Esophagus squamous epithelium (tissue), 5 donors: ENCODE data around the gene AXIN1. TPM values are rescaled to one million over a fixed set of nuclear protein-coding genes. Genes with fewer than 3 reads are reported as not detected.
A peak's percentile ranks its signal among the peaks of the same experiment; 100 is the strongest.
"Not testable (repeated sequence)": the region's sequence is repeated elsewhere in the genome, so short reads cannot be mapped to it uniquely, and the experiment has no call there.

ENCODE experiments used
- DNase-seq: peaks from one replicate; lab custom pipeline; 2025; lab: John Stamatoyannopoulos, UW
- H3K27ac ChIP-seq, 4 donors: fragments of 200-600 bp; sonication (generic); one replicate each; pipeline ENCODE4 v1.5.1; 2016 to 2019; ENCODE audit warnings: mild to moderate bottlenecking in 1 of 4
- H3K27me3 ChIP-seq, 4 donors: fragments of 200-600 bp; sonication (generic); 1 replicate in 3 of 4; 2 replicates in 1 of 4; pipeline versions ENCODE4 v1.5.1 to v1.6.0; 2017 to 2021; ENCODE audit warnings: antibody characterized with exemption in 1 of 4
- H3K36me3 ChIP-seq, 3 donors: fragments of 200-600 bp; sonication (generic); one replicate each; pipeline ENCODE4 v1.5.1; 2016 to 2019
- H3K4me1 ChIP-seq, 3 donors: fragments of 200-600 bp; sonication (generic); one replicate each; pipeline ENCODE4 v1.5.1; 2017 to 2019
- H3K4me3 ChIP-seq, 4 donors: fragments of 200-600 bp; sonication (generic); 1 replicate in 3 of 4; 2 replicates in 1 of 4; pipeline ENCODE4 v1.5.1; 2016 to 2019; ENCODE audit warnings: mild to moderate bottlenecking in 2 of 4, moderate library complexity in 1 of 4
- H3K9me3 ChIP-seq, 3 donors: fragments of 200-600 bp; sonication (generic); one replicate each; pipeline ENCODE4 v1.5.1; 2016 to 2019
- POLR2A ChIP-seq, 4 donors: fragments of 450-650 bp; IDR thresholded peaks; one replicate each; pipeline ENCODE4 v1.6.1; 2017; ENCODE audit warnings: antibody characterized with exemption in 4 of 4, mild to moderate bottlenecking in 4 of 4, moderate library complexity in 3 of 4
- WGBS, 2 donors: methylation state at CpG; one replicate each; pipeline ENCODE4 v1.1.5; 2018; 5-methylcytosine and 5-hydroxymethylcytosine counted together
- intact Hi-C: fragments of 100-400 bp; cut with DNase I; formaldehyde crosslinking; loops from one replicate; pipeline ENCODE4 v1.15.0; 2022
- total RNA-seq, 4 donors: library from RNA; depleted of rRNA; stranded (reverse); fragments of >200 nt; gene quantifications; one replicate each; pipeline ENCODE4 v1.1.0, GENCODE V29; 2016
- TF ChIP-seq, protein P1 (sequence below), 6 experiments: fragments of 450-650 bp in 4 of 6; fragments of 200-600 bp in 2 of 6; sonication (generic) in 2 of 6; IDR thresholded peaks; one replicate each; pipeline ENCODE4 v1.5.1; 2016 to 2019; ENCODE audit warnings: antibody characterized with exemption in 6 of 6, mild to moderate bottlenecking in 4 of 6, moderate library complexity in 4 of 6
- donor health status: DM: yes; HTN: yes; CAD: no.

The AXIN1 gene
- total RNA-seq, 4 donors from 2014 or later, result 17.8 to 32.2 (median 22.2) TPM

DNA sequence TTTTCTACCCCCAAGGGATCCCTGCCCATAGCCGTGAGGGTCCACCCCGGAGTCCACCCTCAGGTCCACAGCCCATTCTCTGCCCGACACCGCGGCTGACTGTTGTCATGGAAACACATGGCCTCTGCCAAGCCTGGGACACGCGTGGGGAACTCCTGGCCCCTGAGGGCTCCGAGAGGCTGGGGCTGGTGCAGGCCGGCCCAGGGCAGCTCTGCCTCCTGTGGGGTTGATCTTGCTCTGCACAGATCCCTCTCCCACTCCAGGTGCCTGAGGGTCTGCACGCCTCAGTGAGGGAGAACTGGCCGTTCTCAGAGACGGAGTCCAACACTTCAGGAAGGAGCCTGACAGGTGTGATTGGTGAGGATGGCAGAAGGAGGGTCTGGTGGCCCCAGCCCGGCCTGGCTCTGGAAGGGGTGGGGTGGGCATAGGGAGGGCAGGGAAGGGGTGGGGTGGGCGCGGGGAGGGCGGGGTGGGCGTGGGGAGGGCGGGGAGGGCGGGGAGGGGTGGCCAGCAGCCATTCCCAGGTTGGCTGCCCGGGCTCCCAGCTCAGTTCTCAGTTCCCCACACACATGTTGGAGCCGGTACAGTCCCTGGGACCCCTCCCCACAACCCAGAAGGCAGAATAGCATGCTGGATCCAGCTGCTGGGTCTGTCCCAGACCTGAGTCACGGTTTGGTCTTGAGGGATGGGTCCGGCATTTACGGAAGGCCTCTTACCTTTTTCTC lies 11.4 kb upstream of the AXIN1 start:
- no peak for TF ChIP-seq POLR2A (IDR thresholded peaks at IDR 0.05)
- TF ChIP-seq, protein P1, sequence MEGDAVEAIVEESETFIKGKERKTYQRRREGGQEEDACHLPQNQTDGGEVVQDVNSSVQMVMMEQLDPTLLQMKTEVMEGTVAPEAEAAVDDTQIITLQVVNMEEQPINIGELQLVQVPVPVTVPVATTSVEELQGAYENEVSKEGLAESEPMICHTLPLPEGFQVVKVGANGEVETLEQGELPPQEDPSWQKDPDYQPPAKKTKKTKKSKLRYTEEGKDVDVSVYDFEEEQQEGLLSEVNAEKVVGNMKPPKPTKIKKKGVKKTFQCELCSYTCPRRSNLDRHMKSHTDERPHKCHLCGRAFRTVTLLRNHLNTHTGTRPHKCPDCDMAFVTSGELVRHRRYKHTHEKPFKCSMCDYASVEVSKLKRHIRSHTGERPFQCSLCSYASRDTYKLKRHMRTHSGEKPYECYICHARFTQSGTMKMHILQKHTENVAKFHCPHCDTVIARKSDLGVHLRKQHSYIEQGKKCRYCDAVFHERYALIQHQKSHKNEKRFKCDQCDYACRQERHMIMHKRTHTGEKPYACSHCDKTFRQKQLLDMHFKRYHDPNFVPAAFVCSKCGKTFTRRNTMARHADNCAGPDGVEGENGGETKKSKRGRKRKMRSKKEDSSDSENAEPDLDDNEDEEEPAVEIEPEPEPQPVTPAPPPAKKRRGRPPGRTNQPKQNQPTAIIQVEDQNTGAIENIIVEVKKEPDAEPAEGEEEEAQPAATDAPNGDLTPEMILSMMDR (IDR thresholded peaks at IDR 0.05), result no peak
- Histone ChIP-seq H3K9me3 (no peaks in the 10 kb centered on the region), H3K27ac (no peak overlapping the region), H3K4me3 (no peak overlapping the region), H3K27me3 (peaks cover 0 to 37% (median 0%) of the 10 kb centered on the region in 4 donors), H3K36me3 (peaks cover 11 to 32% (median 21%) of the 10 kb centered on the region in 3 donors), H3K4me1 (peaks cover 0 to 10% (median 7%) of the 10 kb centered on the region in 3 donors)
- no peak for DNase-seq
- intact Hi-C loops, result no loop called here
- WGBS, 2 donors, result 14 to 20% methylated on average over 3 to 11 of the region's 24 CpGs

DNA sequence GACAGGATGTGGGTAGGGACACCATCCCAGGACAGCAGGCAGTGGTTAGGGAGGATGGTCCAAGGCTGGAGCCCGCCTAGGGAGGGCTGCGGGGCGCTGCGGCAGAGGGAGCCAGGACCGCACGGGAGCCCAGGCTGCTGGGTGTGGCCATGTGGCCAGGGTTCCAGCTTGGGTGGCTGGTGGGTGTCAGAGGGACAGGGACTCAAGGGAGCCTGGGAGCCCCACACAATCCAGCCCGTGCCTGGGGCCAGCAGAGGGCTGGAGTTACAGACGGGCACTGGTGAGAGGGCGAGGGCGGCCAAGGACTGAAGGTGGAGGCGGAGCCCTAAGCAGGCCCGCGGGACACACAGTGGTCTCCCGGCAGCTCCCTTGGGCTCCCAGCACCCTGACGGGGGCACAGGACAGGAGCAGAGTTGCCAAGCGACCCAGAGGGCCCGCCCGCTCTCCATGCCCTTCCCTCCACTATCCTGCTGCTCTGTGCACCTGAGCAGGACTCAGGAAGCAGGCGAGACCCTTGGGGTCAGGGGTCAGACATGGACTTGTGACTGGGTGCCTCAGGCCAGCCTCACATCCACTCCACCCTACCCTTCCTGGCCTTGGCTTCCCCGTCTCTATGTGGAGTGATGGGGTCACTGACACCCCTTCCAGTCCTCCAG lies 10.7 kb upstream of the AXIN1 start:
- no peak for DNase-seq
- peaks cover 0 to 37% (median 0%) of the 10 kb centered on the region in 4 donors for H3K27me3 ChIP-seq
- TF ChIP-seq, protein P1 (IDR thresholded peaks at IDR 0.05), result no peak
- no peak for TF ChIP-seq POLR2A (IDR thresholded peaks at IDR 0.05)
- H3K4me1 ChIP-seq, result peaks cover 0 to 10% (median 7%) of the 10 kb centered on the region in 3 donors
- intact Hi-C loops, result no loop called here
- H3K4me3 ChIP-seq, result no peak overlapping the region
- peaks cover 7 to 25% (median 17%) of the 10 kb centered on the region in 3 donors for H3K36me3 ChIP-seq
- H3K9me3 ChIP-seq, result no peaks in the 10 kb centered on the region
- WGBS, 2 donors, result 59 to 72% methylated on average over 5 to 9 of the region's 20 CpGs
- H3K27ac ChIP-seq, result no peak overlapping the region

DNA sequence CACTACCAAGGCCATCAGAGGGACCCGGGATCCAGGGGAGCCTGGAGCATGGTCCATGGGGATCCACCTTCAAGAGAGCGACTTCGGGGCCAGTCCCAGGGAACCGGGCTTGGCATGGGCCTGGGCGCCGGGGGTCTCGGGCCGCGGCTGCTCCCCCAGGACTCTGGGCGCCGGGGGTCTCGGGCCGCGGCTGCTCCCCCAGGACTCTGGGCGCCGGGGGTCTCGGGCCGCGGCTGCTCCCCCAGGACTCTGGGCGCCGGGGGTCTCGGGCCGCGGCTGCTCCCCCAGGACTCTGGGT lies 10.1 kb upstream of the AXIN1 start:
- H3K9me3 ChIP-seq, intact Hi-C loops, DNase-seq, H3K4me3 ChIP-seq, H3K27ac ChIP-seq: not testable (repeated sequence)
- Histone ChIP-seq H3K36me3 (peaks cover 6 to 19% (median 11%) of the 10 kb centered on the region in 3 donors), H3K4me1 (peaks cover 0 to 10% (median 7%) of the 10 kb centered on the region in 3 donors), H3K27me3 (peaks cover 0 to 37% (median 0%) of the 10 kb centered on the region in 4 donors)
- no CpG with 5 or more reads among the region's 24 CpGs for WGBS, 2 donors

DNA sequence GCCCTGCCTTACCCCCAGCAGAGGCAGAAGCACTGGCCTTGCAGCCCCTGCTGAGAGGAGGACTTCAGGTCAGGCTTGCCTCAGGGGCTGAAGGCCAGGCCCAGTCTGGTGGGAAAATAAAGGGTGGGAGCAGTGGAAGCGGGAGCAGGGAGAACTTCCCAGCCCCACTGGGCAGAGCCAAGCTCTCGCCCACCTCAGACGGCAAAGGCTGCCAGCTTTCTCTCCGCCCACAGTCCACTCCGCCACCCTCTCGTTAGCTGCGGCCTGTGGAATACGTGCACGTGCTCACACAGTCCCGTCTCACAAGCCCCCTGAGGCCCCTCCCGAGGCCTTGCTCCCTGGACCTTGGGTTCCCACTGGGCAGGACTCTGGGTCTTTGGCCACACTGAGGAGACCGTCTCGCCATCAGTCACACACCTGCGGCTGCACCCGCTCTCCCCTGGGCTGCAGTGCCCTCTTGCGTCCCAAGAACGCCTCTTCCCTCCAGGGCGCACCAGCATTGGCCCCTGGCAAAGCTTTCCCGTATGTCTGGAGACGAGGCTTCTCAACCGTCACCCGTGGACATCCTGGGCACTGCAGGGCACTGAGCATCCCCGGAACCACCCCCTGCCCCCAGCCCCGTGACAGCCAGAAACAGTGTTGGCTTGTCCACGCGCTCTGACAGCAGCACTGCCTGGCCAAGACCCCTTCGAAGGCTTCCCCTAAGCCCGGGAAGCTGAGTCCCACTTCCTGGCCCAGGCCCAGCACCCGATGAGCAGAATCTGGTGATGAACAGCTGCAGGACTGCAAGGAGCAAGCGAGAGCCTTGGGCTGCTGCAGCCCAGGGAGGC lies 9.6 kb upstream of the AXIN1 start:
- Histone ChIP-seq H3K4me1 (peaks cover 0 to 10% (median 7%) of the 10 kb centered on the region in 3 donors), H3K9me3 (no peaks in the 10 kb centered on the region), H3K27me3 (peaks cover 0 to 37% (median 0%) of the 10 kb centered on the region in 4 donors), H3K36me3 (peaks cover under 1 to 14% (median 6%) of the 10 kb centered on the region in 3 donors), H3K4me3 (no peak overlapping the region), H3K27ac (no peak overlapping the region)
- 0 to 36% methylated on average over 3 to 17 of the region's 30 CpGs for WGBS, 2 donors
- intact Hi-C loops, result no loop called here
- TF ChIP-seq, protein P1 (IDR thresholded peaks at IDR 0.05), result peak; percentile 50 to 90 (median 74)
- TF ChIP-seq POLR2A (IDR thresholded peaks at IDR 0.05), result no peak
- no peak for DNase-seq

DNA sequence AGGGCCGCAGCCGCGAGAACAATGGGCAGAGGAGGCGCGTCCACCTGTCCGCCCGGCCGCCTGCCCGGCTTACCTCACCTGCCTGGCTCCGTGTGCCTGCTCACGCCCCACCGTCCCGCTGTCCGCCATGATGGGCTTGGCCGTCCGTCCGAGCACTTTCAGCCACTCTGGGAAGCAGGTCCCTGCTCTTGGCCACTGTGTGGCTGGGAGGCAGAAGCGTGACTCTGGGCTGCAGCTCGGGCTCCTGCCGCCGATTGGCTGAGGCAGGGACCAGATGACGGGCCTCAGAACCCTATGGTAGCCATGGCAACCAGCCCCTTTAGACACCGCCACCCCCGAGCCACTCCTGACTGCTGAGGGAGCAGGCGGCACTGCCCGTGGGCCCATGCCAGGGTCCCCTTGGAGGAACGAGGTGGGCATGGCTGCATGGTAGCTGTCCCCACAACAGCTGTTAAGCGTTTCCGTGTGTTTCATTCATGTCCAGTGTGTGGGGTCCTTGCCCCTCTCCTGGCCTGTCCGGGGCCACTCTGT lies 8.9 kb upstream of the AXIN1 start:
- WGBS, 2 donors, result 64 to 82% methylated on average over 5 to 17 of the region's 30 CpGs
- H3K4me3 ChIP-seq, result no peak overlapping the region
- H3K4me1 ChIP-seq, result peaks cover 0 to 10% (median 7%) of the 10 kb centered on the region in 3 donors
- H3K27me3 ChIP-seq, result peaks cover 0 to 37% (median 0%) of the 10 kb centered on the region in 4 donors
- no peak for TF ChIP-seq POLR2A (IDR thresholded peaks at IDR 0.05)
- TF ChIP-seq, protein P1 (IDR thresholded peaks at IDR 0.05), result no peak
- H3K9me3 ChIP-seq, result no peaks in the 10 kb centered on the region
- intact Hi-C loops, result no loop called here
- H3K36me3 ChIP-seq, result peaks cover 0 to 7% (median under 1%) of the 10 kb centered on the region in 3 donors
- no peak overlapping the region for H3K27ac ChIP-seq
- no peak for DNase-seq
